ENCODE data around the gene ADAM8.

DNA sequence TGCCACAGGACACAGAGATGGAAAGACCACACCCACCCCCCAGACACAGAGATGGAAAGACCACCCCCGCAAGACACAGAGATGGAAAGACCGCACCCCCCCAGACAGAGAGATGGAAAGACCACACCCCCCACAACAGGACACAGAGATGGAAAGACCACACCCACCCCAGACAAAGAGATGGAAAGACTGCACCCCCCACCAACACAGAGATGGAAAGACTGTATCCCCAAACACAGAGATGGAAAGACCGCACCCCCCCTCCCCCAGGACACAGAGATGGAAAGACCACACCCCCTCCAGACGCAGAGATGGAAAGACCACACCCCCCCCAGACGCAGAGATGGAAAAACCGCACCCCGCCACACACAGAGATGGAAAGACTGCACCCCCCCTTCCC, 40.1 kb upstream of the ADAM8 start:
- no peak for TF ChIP-seq POLR2AphosphoS5 (IDR thresholded peaks at IDR 0.05)
- TF ChIP-seq, protein P1, sequence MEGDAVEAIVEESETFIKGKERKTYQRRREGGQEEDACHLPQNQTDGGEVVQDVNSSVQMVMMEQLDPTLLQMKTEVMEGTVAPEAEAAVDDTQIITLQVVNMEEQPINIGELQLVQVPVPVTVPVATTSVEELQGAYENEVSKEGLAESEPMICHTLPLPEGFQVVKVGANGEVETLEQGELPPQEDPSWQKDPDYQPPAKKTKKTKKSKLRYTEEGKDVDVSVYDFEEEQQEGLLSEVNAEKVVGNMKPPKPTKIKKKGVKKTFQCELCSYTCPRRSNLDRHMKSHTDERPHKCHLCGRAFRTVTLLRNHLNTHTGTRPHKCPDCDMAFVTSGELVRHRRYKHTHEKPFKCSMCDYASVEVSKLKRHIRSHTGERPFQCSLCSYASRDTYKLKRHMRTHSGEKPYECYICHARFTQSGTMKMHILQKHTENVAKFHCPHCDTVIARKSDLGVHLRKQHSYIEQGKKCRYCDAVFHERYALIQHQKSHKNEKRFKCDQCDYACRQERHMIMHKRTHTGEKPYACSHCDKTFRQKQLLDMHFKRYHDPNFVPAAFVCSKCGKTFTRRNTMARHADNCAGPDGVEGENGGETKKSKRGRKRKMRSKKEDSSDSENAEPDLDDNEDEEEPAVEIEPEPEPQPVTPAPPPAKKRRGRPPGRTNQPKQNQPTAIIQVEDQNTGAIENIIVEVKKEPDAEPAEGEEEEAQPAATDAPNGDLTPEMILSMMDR (IDR thresholded peaks at IDR 0.05) = no peak
- TF ChIP-seq POLR2A (IDR thresholded peaks at IDR 0.05) = no peak
